ENCODE results near the gene HAO1.

DNA sequence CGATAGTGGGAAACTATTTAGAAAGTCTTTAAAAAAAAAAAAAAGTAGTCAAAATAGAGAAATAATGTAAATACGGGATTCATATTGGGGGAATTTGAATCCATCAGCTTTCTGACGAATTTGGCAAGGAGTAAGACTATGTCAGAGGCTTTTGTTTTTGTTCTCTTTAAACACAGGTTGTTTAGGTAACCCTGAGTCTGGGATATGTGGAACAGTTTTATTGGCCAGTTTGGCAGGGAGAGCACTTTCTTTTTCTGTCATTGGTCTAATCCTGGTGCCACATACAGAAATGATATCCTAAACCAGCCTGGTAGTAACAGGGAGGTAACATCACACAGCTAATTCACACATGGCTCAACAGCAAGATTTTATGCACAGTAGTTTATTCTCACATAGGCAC, 27.7 kb downstream of the HAO1 start:
- no peak for TF ChIP-seq ZNF615 (CRISPR knock-in tag; IDR thresholded peaks at IDR 0.05; ENCODE audit: borderline replicate concordance)
- no peak for TF ChIP-seq NFYB (CRISPR knock-in tag; IDR thresholded peaks at IDR 0.05)
- TF ChIP-seq ZMYM2 (CRISPR knock-in tag; IDR thresholded peaks at IDR 0.05): no peak
- TF ChIP-seq POLR2A (IDR thresholded peaks at IDR 0.05; ENCODE audit: insufficient read depth in 1 of 2, low read depth in 2 of 2, low read length in 2 of 2): no peak
- TF ChIP-seq CHD4 (IDR thresholded peaks at IDR 0.05; ENCODE audit: borderline replicate concordance, low read length): no peak
- TF ChIP-seq, protein P1, sequence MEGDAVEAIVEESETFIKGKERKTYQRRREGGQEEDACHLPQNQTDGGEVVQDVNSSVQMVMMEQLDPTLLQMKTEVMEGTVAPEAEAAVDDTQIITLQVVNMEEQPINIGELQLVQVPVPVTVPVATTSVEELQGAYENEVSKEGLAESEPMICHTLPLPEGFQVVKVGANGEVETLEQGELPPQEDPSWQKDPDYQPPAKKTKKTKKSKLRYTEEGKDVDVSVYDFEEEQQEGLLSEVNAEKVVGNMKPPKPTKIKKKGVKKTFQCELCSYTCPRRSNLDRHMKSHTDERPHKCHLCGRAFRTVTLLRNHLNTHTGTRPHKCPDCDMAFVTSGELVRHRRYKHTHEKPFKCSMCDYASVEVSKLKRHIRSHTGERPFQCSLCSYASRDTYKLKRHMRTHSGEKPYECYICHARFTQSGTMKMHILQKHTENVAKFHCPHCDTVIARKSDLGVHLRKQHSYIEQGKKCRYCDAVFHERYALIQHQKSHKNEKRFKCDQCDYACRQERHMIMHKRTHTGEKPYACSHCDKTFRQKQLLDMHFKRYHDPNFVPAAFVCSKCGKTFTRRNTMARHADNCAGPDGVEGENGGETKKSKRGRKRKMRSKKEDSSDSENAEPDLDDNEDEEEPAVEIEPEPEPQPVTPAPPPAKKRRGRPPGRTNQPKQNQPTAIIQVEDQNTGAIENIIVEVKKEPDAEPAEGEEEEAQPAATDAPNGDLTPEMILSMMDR (CRISPR knock-in tag; IDR thresholded peaks at IDR 0.05): no peak
